Measurements from ENCODE around the gene TTLL7. TPM values are rescaled to one million over a fixed set of nuclear protein-coding genes. Genes with fewer than 3 reads are reported as not detected.
"Not testable (repeated sequence)": the region's sequence is repeated elsewhere in the genome, so short reads cannot be mapped to it uniquely, and the experiment has no call there.

The TTLL7 gene
- total RNA-seq, 2 experiments from 2014 or later: not detected

GRCh38 chr1:83990734-83991133, 8.2 kb downstream of the TTLL7 start:
- no peak overlapping the region for H3K27ac ChIP-seq (ENCODE audit: low read depth in 1 of 2, low read length in 2 of 2)
- peaks cover 0 to 5% of the 10 kb centered on the region in 2 experiments for H3K9me3 ChIP-seq (ENCODE audit: control insufficient read depth in 1 of 2, insufficient read depth in 1 of 2, low read length in 2 of 2)
- peaks cover 42% of the 10 kb centered on the region for H3K27me3 Mint-ChIP-seq
- H3K36me3 Mint-ChIP-seq (ENCODE audit: low read depth): no peaks in the 10 kb centered on the region
- H3K4me1 ChIP-seq (ENCODE audit: insufficient read depth, low read length): no peaks in the 10 kb centered on the region
- no peaks in the 10 kb centered on the region for H3K4me1 Mint-ChIP-seq (ENCODE audit: low read depth)
- H3K4me3 Mint-ChIP-seq: no peak overlapping the region
- H3K4me3 ChIP-seq (ENCODE audit: low read length): no peak overlapping the region
- no peak for DNase-seq
- CTCF ChIA-PET: no interaction called here
- H3K27ac Mint-ChIP-seq: no peak overlapping the region
- POLR2A ChIA-PET: no interaction called here
- intact Hi-C loops (cut with DNase I, micrococcal nuclease): no loop called here
- H3K27me3 ChIP-seq (ENCODE audit: control insufficient read depth in 1 of 2, insufficient read depth in 2 of 2, low read length in 2 of 2): peaks cover 6 to 26% of the 10 kb centered on the region in 2 experiments
- no peak for ATAC-seq (ENCODE audit: poor library complexity)
- H3K36me3 ChIP-seq (ENCODE audit: insufficient read depth, low read length): no peaks in the 10 kb centered on the region
- TF ChIP-seq CTCF (IDR thresholded peaks at IDR 0.05): no peak
- no peaks in the 10 kb centered on the region for H3K9me3 Mint-ChIP-seq

GRCh38 chr1:83985048-83985447, 13.9 kb downstream of the TTLL7 start:
- POLR2A ChIA-PET: no interaction called here
- no peak for DNase-seq
- no peaks in the 10 kb centered on the region for H3K27me3 ChIP-seq (ENCODE audit: control insufficient read depth in 1 of 2, insufficient read depth in 2 of 2, low read length in 2 of 2)
- Mint-ChIP-seq H3K27me3 (peaks cover 11% of the 10 kb centered on the region), H3K27ac (no peak overlapping the region), H3K4me1 (ENCODE audit: low read depth) (no peaks in the 10 kb centered on the region), H3K36me3 (ENCODE audit: low read depth) (no peaks in the 10 kb centered on the region), H3K4me3 (no peak overlapping the region), H3K9me3 (no peaks in the 10 kb centered on the region)
- TF ChIP-seq CTCF (IDR thresholded peaks at IDR 0.05): no peak
- H3K36me3 ChIP-seq (ENCODE audit: insufficient read depth, low read length): no peaks in the 10 kb centered on the region
- CTCF ChIA-PET: no interaction called here
- no peak for ATAC-seq (ENCODE audit: poor library complexity)
- no peak overlapping the region for H3K27ac ChIP-seq (ENCODE audit: low read depth in 1 of 2, low read length in 2 of 2)
- peaks cover 0 to 12% of the 10 kb centered on the region in 2 experiments for H3K9me3 ChIP-seq (ENCODE audit: control insufficient read depth in 1 of 2, insufficient read depth in 1 of 2, low read length in 2 of 2)
- no peak overlapping the region for H3K4me3 ChIP-seq (ENCODE audit: low read length)
- intact Hi-C loops (cut with DNase I, micrococcal nuclease): no loop called here
- H3K4me1 ChIP-seq (ENCODE audit: insufficient read depth, low read length): no peaks in the 10 kb centered on the region

GRCh38 chr1:83983918-83984317, 15.0 kb downstream of the TTLL7 start:
- H3K9me3 Mint-ChIP-seq; CTCF ChIA-PET; H3K27me3 Mint-ChIP-seq; H3K27ac Mint-ChIP-seq; intact Hi-C loops (cut with DNase I, micrococcal nuclease); H3K36me3 Mint-ChIP-seq (ENCODE audit: low read depth); ATAC-seq (ENCODE audit: poor library complexity); H3K27ac ChIP-seq (ENCODE audit: low read depth in 1 of 2, low read length in 2 of 2); H3K4me3 Mint-ChIP-seq; H3K4me1 Mint-ChIP-seq (ENCODE audit: low read depth); H3K4me1 ChIP-seq (ENCODE audit: insufficient read depth, low read length); POLR2A ChIA-PET; H3K4me3 ChIP-seq (ENCODE audit: low read length); H3K27me3 ChIP-seq (ENCODE audit: control insufficient read depth in 1 of 2, insufficient read depth in 2 of 2, low read length in 2 of 2); DNase-seq; H3K36me3 ChIP-seq (ENCODE audit: insufficient read depth, low read length): not testable (repeated sequence)
- peaks cover 0 to 12% of the 10 kb centered on the region in 2 experiments for H3K9me3 ChIP-seq (ENCODE audit: control insufficient read depth in 1 of 2, insufficient read depth in 1 of 2, low read length in 2 of 2)

GRCh38 chr1:83978056-83978455, 20.9 kb downstream of the TTLL7 start:
- Mint-ChIP-seq H3K4me3 (no peak overlapping the region), H3K4me1 (ENCODE audit: low read depth) (no peaks in the 10 kb centered on the region), H3K36me3 (ENCODE audit: low read depth) (no peaks in the 10 kb centered on the region), H3K27me3 (peaks cover 8% of the 10 kb centered on the region), H3K9me3 (no peaks in the 10 kb centered on the region), H3K27ac (no peak overlapping the region)
- Histone ChIP-seq H3K27ac (ENCODE audit: low read depth in 1 of 2, low read length in 2 of 2) (no peak overlapping the region), H3K4me1 (ENCODE audit: insufficient read depth, low read length) (no peaks in the 10 kb centered on the region), H3K4me3 (ENCODE audit: low read length) (no peak overlapping the region), H3K27me3 (ENCODE audit: control insufficient read depth in 1 of 2, insufficient read depth in 2 of 2, low read length in 2 of 2) (no peaks in the 10 kb centered on the region), H3K36me3 (ENCODE audit: insufficient read depth, low read length) (no peaks in the 10 kb centered on the region), H3K9me3 (ENCODE audit: control insufficient read depth in 1 of 2, insufficient read depth in 1 of 2, low read length in 2 of 2) (peaks cover 0 to 2% of the 10 kb centered on the region in 2 experiments)
- DNase-seq (no peak), ATAC-seq (ENCODE audit: poor library complexity) (no peak)
- ChIA-PET CTCF (no interaction called here), POLR2A (no interaction called here)
- intact Hi-C loops (cut with DNase I, micrococcal nuclease): no loop called here
- no peak for TF ChIP-seq CTCF (IDR thresholded peaks at IDR 0.05)

All from CD4-positive, alpha-beta T cell (primary cell).